Endothelial cell of umbilical vein (primary cell): ENCODE results near the gene VDR. TPM values are rescaled to one million over a fixed set of nuclear protein-coding genes. Genes with fewer than 3 reads are reported as not detected.

Source experiments
- BruUV-seq: library from RNA; stranded (reverse); fragments of 400-500 nt; replicated peaks from 2 replicates; lab custom pipeline; 2021; lab: Mats Ljungman, UMichigan
- CTCF ChIA-PET: fragments of 300-600, 350-600 bp; sonication (Branson Sonifier 250); formaldehyde crosslinking; loops from one replicate; lab custom pipeline; 2021; ENCODE audit warnings: antibody characterized with exemption, inconsistent platforms; lab: Charles Lee
- POLR2A ChIA-PET: fragments of 300-600, 350-600 bp; sonication (Branson Sonifier 250); formaldehyde crosslinking; loops from one replicate; lab custom pipeline; 2021; ENCODE audit warnings: antibody characterized with exemption, inconsistent platforms; lab: Charles Lee
- DNase-seq: peaks from one replicate; pipeline ENCODE4 v3.0.0-alpha.2; 2011; ENCODE audit warnings: low read depth, low spot score
- FAIRE-seq: peaks from 2 replicates; lab custom pipeline; 2011; peaks lifted over from hg19 to GRCh38; lab: Jason Lieb, UNC
- H2AFZ ChIP-seq: 2 replicates; pipeline ENCODE4 v1.6.0; 2012; ENCODE audit warnings: low read depth, low read length, control low read depth, inconsistent platforms
- H3K27ac ChIP-seq: 2 replicates; pipeline ENCODE4 v1.5.1; 2011; ENCODE audit warnings: low read depth, mild to moderate bottlenecking, control low read depth, low read length, moderate library complexity; ENCODE audit not compliant: insufficient read depth
- H3K27me3 ChIP-seq, 2 experiments: 2 replicates each; pipeline versions ENCODE4 v1.6.0 to v1.6.1; 2011; ENCODE audit warnings: low read length in 2 of 2, mixed read lengths in 1 of 2; ENCODE audit not compliant: control insufficient read depth in 2 of 2, insufficient read depth in 2 of 2
- H3K36me3 ChIP-seq, 2 experiments: 2 replicates in 1 of 2; 3 replicates in 1 of 2; pipeline ENCODE4 v1.5.1; 2011; ENCODE audit warnings: low read length in 2 of 2, mild to moderate bottlenecking in 1 of 2, moderate library complexity in 1 of 2; ENCODE audit not compliant: control insufficient read depth in 2 of 2, insufficient read depth in 2 of 2; ENCODE audit errors: extremely low read depth in 1 of 2
- H3K4me1 ChIP-seq: 3 replicates; pipeline ENCODE4 v1.5.1; 2011; ENCODE audit warnings: mild to moderate bottlenecking, low read length; ENCODE audit not compliant: control insufficient read depth, insufficient read depth; ENCODE audit errors: extremely low read depth
- H3K4me2 ChIP-seq: 2 replicates; pipeline ENCODE4 v1.6.1; 2011; ENCODE audit warnings: low read length, control low read depth, mixed read lengths; ENCODE audit not compliant: insufficient read depth
- H3K4me3 ChIP-seq, 3 experiments: fragments of 200-600 bp in 1 of 3; sonication (generic), shearing (Covaris generic) in 1 of 3; replicated peaks in 1 of 3; 2 replicates each; pipeline ENCODE4 v1.5.1; 2011 to 2016; ENCODE audit warnings: control low read depth in 3 of 3, low read length in 3 of 3, mild to moderate bottlenecking in 2 of 3, inconsistent platforms in 1 of 3, low read depth in 1 of 3, moderate library complexity in 1 of 3; ENCODE audit not compliant: insufficient read depth in 1 of 3
- H3K79me2 ChIP-seq: 2 replicates; pipeline ENCODE4 v1.6.0; 2012; ENCODE audit warnings: low read length, inconsistent platforms; ENCODE audit not compliant: control insufficient read depth, insufficient read depth
- H3K9ac ChIP-seq: replicated peaks from 2 replicates; pipeline ENCODE3; 2011; ENCODE audit warnings: low read length, control low read depth; ENCODE audit not compliant: insufficient read depth; ENCODE audit errors: extremely low read depth
- H3K9me1 ChIP-seq: replicated peaks from 3 replicates; pipeline ENCODE4 v1.6.0; 2011; ENCODE audit warnings: mild to moderate bottlenecking, low read length; ENCODE audit not compliant: control insufficient read depth, insufficient read depth; ENCODE audit errors: extremely low read depth
- H3K9me3 ChIP-seq: replicated peaks from 2 replicates; pipeline ENCODE4 v1.5.1; 2012; ENCODE audit warnings: low read length, inconsistent platforms; ENCODE audit not compliant: control insufficient read depth, insufficient read depth
- H4K20me1 ChIP-seq: replicated peaks from 2 replicates; pipeline ENCODE3; 2011; ENCODE audit warnings: mild to moderate bottlenecking, low read length; ENCODE audit not compliant: control insufficient read depth, insufficient read depth; ENCODE audit errors: extremely low read depth
- EZH2 ChIP-seq: IDR thresholded peaks from 2 replicates; pipeline ENCODE4 v1.6.1; 2012; ENCODE audit warnings: borderline replicate concordance, low read depth, mild to moderate bottlenecking, moderate library complexity, low read length, inconsistent platforms; ENCODE audit not compliant: severe bottlenecking
- FOS ChIP-seq: IDR thresholded peaks from 2 replicates; pipeline ENCODE4 v1.6.1; 2011; ENCODE audit warnings: mild to moderate bottlenecking, low read length, moderate library complexity, borderline replicate concordance; ENCODE audit not compliant: insufficient read depth
- GATA2 ChIP-seq: IDR thresholded peaks from 2 replicates; pipeline ENCODE4 v1.7.0; 2011; ENCODE audit warnings: low read depth, mild to moderate bottlenecking, moderate library complexity, mixed read lengths, low read length; ENCODE audit not compliant: insufficient read length, insufficient read depth
- JUN ChIP-seq: IDR thresholded peaks from 2 replicates; pipeline ENCODE4 v1.6.1; 2011; ENCODE audit warnings: borderline replicate concordance, low read depth; ENCODE audit not compliant: insufficient read length, insufficient read depth
- MYC ChIP-seq: IDR thresholded peaks from one replicate; pipeline ENCODE4 v1.6.1; 2011; ENCODE audit warnings: mild to moderate bottlenecking, low read depth, low read length
- POLR2A ChIP-seq: IDR thresholded peaks from 2 replicates; pipeline ENCODE4 v1.6.1; 2012; ENCODE audit warnings: low read depth, mild to moderate bottlenecking, control low read depth, low read length
- POLR2AphosphoS5 ChIP-seq: IDR thresholded peaks from 2 replicates; pipeline ENCODE4 v1.6.1; 2012; ENCODE audit warnings: low read depth, mild to moderate bottlenecking, control low read depth, low read length, moderate library complexity; ENCODE audit not compliant: insufficient read depth
- dilution Hi-C: fragments of 300-500 bp; cut with MboI; formaldehyde crosslinking; loops from one replicate; pipeline ENCODE4 v1.15.0; 2019; ENCODE audit warnings: low sequenced_read_pairs; ENCODE audit not compliant: extremely low pct_ligation_motif_present
- intact Hi-C: fragments of 100-400 bp; cut with micrococcal nuclease; formaldehyde crosslinking; loops from one replicate; pipeline ENCODE4 v1.10.0; 2022
- polyA plus RNA-seq, 4 experiments: library from polyadenylated mRNA; depleted of rRNA in 3 of 4; stranded (reverse) in 3 of 4; unstranded in 1 of 4; fragments of >200 nt; gene quantifications; 2 replicates each; pipeline versions ENCODE4 v1.2.1 to v1.2.3, GENCODE V29; 2011 to 2012; ENCODE audit warnings: missing spikeins in 1 of 4
- total RNA-seq: library from RNA; stranded (reverse); gene quantifications from 2 replicates; pipeline ENCODE4 v1.2.3, GENCODE V29; 2021
- TF ChIP-seq, protein P1 (sequence below): IDR thresholded peaks from 2 replicates; pipeline ENCODE4 v1.6.1; 2011; ENCODE audit not compliant: insufficient read depth, insufficient read length
- TF ChIP-seq, protein P2 (sequence below), 2 donors: IDR thresholded peaks; 1 replicate in 1 of 2; 2 replicates in 1 of 2; pipeline ENCODE4 v1.5.1; 2011; ENCODE audit warnings: low read length in 2 of 2, mild to moderate bottlenecking in 2 of 2, moderate library complexity in 2 of 2, control low read depth in 1 of 2, inconsistent platforms in 1 of 2, low read depth in 1 of 2; ENCODE audit not compliant: insufficient read depth in 1 of 2; ENCODE audit errors: extremely low read depth in 1 of 2

The VDR gene
- total and polyA plus RNA-seq, 2 donors (not counting 3 experiments of a cell fraction or from before 2014, with no cell fraction given): 0.73 to 0.91 TPM

DNA sequence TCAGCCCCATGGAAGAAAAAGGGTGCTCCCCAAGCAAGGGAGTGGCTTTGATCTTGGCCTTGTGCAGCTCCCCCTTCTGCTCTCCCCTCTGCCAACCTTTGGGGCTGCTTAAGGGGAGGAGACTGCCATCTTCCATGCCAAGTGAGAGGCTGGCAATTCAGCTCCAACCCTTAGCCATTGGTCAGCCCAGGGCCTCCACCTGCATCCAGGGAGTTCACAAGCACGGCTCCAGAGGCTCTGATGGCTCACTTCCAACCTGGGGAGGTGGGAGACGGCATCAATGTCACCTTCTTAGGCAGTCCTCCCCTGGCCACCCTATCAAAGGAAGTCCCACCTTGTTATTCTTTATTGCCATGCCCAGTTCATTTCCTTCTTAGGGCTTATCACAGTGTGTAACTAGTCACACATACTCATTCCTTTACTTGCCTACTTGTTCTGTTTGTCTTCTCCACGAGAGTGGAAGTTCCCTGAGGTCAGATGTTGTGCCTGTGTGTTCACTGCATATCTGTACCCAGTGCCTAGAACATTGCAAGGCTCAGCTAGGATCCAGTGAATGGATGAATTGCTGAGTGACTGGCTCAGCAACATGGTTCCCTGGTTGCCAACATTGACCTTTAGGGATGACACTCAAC, 90.1 kb downstream of the VDR start:
- no peak for DNase-seq
- no TSS peak for BruUV-seq
- Histone ChIP-seq H3K79me2 (peaks cover 99% of the 10 kb centered on the region), H4K20me1 (no peaks in the 10 kb centered on the region), H3K27ac (peak overlapping the region; percentile 76), H3K4me3 (no peak overlapping the region), H3K4me2 (peak overlapping the region; percentile 12), H3K9me1 (no peaks in the 10 kb centered on the region), H3K9me3 (no peaks in the 10 kb centered on the region), H3K9ac (no peak overlapping the region), H3K27me3 (no peaks in the 10 kb centered on the region), H2AFZ (no peak overlapping the region), H3K4me1 (peaks cover 81% of the 10 kb centered on the region), H3K36me3 (peaks cover 4 to 10% of the 10 kb centered on the region in 2 experiments)
- no peak for FAIRE-seq
- POLR2A ChIA-PET: no interaction called here
- TF ChIP-seq GATA2: no peak
- TF ChIP-seq, protein P1, sequence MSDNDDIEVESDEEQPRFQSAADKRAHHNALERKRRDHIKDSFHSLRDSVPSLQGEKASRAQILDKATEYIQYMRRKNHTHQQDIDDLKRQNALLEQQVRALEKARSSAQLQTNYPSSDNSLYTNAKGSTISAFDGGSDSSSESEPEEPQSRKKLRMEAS: no peak
- no peak for TF ChIP-seq FOS
- no peak for TF ChIP-seq EZH2
- no peak for TF ChIP-seq MYC
- no peak for TF ChIP-seq JUN
- TF ChIP-seq POLR2A: no peak
- TF ChIP-seq POLR2AphosphoS5: no peak
- TF ChIP-seq, protein P2, sequence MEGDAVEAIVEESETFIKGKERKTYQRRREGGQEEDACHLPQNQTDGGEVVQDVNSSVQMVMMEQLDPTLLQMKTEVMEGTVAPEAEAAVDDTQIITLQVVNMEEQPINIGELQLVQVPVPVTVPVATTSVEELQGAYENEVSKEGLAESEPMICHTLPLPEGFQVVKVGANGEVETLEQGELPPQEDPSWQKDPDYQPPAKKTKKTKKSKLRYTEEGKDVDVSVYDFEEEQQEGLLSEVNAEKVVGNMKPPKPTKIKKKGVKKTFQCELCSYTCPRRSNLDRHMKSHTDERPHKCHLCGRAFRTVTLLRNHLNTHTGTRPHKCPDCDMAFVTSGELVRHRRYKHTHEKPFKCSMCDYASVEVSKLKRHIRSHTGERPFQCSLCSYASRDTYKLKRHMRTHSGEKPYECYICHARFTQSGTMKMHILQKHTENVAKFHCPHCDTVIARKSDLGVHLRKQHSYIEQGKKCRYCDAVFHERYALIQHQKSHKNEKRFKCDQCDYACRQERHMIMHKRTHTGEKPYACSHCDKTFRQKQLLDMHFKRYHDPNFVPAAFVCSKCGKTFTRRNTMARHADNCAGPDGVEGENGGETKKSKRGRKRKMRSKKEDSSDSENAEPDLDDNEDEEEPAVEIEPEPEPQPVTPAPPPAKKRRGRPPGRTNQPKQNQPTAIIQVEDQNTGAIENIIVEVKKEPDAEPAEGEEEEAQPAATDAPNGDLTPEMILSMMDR (IDR thresholded peaks at IDR 0.05; ENCODE audit: extremely low read depth in 1 of 2, insufficient read depth in 1 of 2, low read depth in 1 of 2, low read length in 2 of 2): no peak
- dilution Hi-C loops (no loop called here), intact Hi-C loops (loop anchor here (5.0 kb wide), 2 partner anchors 32 to 1442 kb away; partner anchors contain the start of gene SLC38A2)
- CTCF ChIA-PET: interaction anchor here (3.5 to 12.5 kb wide), 2 partner anchors 12 to 23 kb away, joined by 22 to 229 read pairs; no protein-coding TSS in a partner anchor
